C4-2B (cell line): ENCODE data around the gene SPNS2.

ENCODE experiments used
- H3K27ac ChIP-seq: fragments of 450-650 bp; 2 replicates; pipeline ENCODE4 v1.5.1; 2017
- CTCF ChIP-seq: fragments of 450-650 bp; conservative IDR thresholded peaks from 2 replicates; pipeline ENCODE4 v1.5.1; 2017; ENCODE audit warnings: mild to moderate bottlenecking
- ZFX ChIP-seq: fragments of 450-650 bp; IDR thresholded peaks from 2 replicates; pipeline ENCODE4 v1.6.1; 2017

SPNS2 gene

DNA sequence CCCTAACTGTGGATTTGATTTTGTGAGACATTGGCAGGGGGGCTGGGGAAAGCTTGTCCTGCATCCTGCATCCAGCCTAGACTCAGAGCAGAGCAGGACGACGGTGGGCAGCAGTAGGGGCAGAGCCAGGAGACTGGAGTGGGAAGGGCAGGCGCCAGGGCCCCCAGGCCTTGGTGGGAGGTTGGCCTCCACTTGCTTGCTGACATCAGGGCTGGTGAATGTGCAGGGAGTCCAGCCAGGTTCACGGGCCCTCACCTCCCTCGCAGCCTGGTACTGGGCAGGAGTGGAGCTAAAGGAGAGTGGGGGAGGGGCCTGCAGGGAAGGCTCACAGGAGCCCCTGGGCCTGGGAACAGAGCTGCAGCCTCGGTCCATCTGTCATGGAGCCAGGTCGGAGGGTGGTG is 83.4 kb downstream of the SPNS2 start:
- no peak overlapping the region for H3K27ac ChIP-seq
- TF ChIP-seq ZFX (no peak), CTCF (no peak)

- H3K27ac ChIP-seq: no peak overlapping the region
- TF ChIP-seq CTCF (no peak), ZFX (no peak)
These were observed 84.0 kb downstream of the SPNS2 start for GRCh38 chr17:4582691-4583090.

DNA sequence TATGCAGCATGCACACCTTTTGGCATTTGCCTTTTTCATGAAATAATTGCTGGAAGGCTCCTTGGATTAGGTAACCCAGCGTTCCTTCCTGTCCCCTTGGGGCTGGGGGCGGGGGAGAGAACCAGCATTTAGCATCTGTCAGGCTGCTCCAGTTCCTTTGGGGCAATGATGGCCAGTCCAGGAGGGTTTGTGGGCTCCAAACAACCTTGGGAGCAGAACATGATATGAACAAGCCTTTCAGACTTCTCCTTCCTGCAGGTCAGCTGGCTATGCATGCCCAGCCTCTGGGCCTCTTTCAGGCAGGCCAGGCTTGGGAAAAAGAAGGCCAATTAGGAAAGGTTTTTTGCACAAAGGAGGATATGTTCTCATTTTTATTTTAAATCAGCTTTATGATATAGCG is 84.5 kb downstream of the SPNS2 start:
- H3K27ac ChIP-seq: no peak overlapping the region
- no peak for TF ChIP-seq ZFX
- no peak for TF ChIP-seq CTCF

GRCh38 chr17:4583782-4584100 is 85.1 kb downstream of the SPNS2 start:
- no peak overlapping the region for H3K27ac ChIP-seq
- TF ChIP-seq ZFX (no peak), CTCF (no peak)

DNA sequence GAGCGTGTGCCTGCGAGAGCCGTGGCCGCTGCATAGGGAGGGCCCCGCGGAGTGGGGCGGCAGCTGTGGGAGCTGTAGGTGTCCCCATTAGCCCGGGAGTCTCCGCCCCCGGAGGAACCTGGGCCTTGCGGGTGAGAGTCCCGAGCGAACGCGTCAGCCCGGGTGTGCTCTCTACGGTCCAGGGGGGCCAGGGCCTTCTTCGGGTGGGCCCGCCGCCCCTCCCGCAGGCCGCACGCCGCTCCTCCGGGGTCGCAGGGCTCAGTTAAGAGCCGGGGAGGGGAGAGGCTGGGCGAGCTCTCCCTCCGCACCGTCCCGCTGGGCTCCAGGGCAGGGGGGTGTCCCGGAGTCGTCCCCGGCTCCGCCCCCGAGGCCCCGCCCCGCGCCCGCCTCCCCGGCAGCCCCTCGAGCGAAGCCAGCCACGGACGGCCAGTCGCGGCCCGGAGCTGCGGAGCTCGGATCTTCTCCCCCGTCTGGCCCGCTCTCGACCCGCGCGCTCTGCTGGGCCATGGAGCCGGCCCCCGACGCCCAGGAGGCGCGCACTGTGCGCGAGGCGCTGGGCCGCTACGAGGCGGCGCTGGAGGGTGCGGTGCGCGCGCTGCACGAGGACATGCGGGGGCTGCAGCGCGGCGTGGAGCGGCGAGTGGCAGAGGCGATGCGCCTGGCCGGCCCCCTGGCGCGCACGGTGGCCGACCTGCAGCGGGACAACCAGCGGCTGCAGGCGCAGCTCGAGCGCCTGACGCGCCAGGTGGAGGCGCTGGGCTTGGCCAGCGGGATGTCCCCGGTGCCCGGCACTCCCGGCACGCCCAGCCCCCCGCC is 85.6 kb downstream of the SPNS2 start, which contains the start of gene SMTNL2:
TSS of gene SMTNL2 (plus strand) at position 429 of the 816 bp plus-strand sequence. CDS start at position 506, 77 bp downstream.
- no peak within 1 kb of the TSS for H3K27ac ChIP-seq
- no peak for TF ChIP-seq ZFX
- no peak for TF ChIP-seq CTCF

DNA sequence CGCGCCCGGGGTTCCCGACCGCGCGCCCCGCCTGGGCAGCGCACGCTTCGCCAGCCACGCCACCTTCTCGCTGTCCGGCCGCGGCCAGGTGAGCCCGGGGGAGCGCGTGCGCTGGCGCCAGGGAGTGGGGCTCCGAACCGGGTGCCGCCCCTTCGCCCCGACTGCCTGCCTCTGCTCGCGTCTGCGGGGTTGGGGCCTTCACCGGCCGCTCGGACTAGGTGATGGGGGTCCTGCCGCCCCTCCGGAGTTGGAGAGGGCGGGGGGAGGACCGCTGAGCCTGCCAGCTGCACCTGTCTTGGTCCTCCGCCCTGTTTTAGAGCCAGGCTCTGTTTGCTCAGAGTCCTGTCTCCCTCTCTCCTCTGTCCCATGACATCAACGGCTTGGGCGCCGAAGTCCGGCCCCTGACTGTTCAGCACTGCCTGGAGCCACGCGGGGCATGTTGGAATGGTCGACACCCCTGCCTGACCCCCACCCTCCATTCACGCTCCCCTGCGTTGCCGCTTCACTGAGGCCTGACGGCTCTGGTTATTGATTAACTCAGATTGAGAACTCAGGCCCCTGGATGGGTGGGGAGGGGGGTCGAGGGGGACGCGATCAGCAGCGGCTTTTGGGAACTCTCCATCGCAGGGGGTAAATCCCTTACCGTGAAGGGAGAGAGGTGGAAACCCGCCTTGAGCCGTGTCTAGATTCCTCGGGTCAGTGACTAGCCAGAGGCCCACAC is 86.4 kb downstream of the SPNS2 start:
- H3K27ac ChIP-seq: no peak overlapping the region

More for the DNA sequence above, 86.4 kb downstream of the SPNS2 start:
- TF ChIP-seq CTCF (no peak), ZFX (no peak)
